H1 (cell line): ENCODE results near the gene NAA25. TPM values are rescaled to one million over a fixed set of nuclear protein-coding genes. Genes with fewer than 3 reads are reported as not detected.

ENCODE experiments used
- JUND ChIP-seq: IDR thresholded peaks from 2 replicates; pipeline ENCODE4 v1.6.1; 2011; ENCODE audit warnings: mild to moderate bottlenecking, improper control_type of control experiment, low read length
- POLR2AphosphoS5 ChIP-seq: IDR thresholded peaks from 2 replicates; pipeline ENCODE4 v1.6.1; 2011; ENCODE audit warnings: low read depth, low read length
- ZNF274 ChIP-seq: IDR thresholded peaks from 2 replicates; pipeline ENCODE4 v1.7.0; 2012; ENCODE audit warnings: low read length, borderline replicate concordance; ENCODE audit errors: extremely low read depth
- polyA plus RNA-seq, 7 experiments: library from polyadenylated mRNA; depleted of rRNA in 3 of 7; stranded (reverse) in 5 of 7; unstranded in 2 of 7; fragments of >200 nt in 5 of 7; fragments of 200-250 nt in 2 of 7; gene quantifications; 1 replicate in 5 of 7; 2 replicates in 1 of 7; 4 replicates in 1 of 7; pipeline versions ENCODE4 v1.2.1 to v1.2.3, GENCODE V29; 2011 to 2013; ENCODE audit warnings: missing spikeins in 2 of 7, mixed read lengths in 2 of 7
- total RNA-seq: library from RNA; stranded (reverse); fragmentation: NEBNext Ultra II Directional; extraction: Animal tissue kit (Norgen Biotek cat#: 25700); gene quantifications from 2 replicates; pipeline ENCODE4 v1.2.1, GENCODE V29; 2021
- TF ChIP-seq, protein P1 (sequence below): fragments of 300-600 bp; sonication (generic); IDR thresholded peaks from 2 replicates; pipeline ENCODE4 v1.7.1; 2012; ENCODE audit warnings: low read length, moderate library complexity, mild to moderate bottlenecking, inconsistent platforms; ENCODE audit not compliant: insufficient replicate concordance

NAA25 gene
- total and polyA plus RNA-seq, 2 of the 8 experiments (the other 6 are each of a cell fraction or from before 2014, with no cell fraction given) = 10.8 to 60.3 TPM

DNA sequence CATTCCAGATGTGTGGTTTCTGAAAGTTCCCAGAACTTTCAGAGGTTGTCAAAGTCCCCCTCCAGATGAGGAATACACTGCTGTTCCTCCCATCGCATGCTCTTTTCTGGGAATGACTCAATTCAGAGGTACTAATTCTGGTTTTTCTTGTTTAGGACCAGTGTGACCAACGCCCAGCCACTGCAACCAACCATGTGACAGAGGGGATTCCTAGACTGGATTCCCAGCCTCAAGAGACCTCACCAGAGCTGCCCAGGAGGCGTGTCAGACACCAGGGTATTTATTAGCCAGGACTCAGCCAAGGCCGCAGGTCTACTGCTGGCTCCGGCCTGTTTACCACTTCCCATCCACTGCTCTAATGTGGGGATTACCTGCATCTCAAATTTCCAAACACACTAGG lies 41.0 kb upstream of the NAA25 start (continued):
- TF ChIP-seq, protein P1, sequence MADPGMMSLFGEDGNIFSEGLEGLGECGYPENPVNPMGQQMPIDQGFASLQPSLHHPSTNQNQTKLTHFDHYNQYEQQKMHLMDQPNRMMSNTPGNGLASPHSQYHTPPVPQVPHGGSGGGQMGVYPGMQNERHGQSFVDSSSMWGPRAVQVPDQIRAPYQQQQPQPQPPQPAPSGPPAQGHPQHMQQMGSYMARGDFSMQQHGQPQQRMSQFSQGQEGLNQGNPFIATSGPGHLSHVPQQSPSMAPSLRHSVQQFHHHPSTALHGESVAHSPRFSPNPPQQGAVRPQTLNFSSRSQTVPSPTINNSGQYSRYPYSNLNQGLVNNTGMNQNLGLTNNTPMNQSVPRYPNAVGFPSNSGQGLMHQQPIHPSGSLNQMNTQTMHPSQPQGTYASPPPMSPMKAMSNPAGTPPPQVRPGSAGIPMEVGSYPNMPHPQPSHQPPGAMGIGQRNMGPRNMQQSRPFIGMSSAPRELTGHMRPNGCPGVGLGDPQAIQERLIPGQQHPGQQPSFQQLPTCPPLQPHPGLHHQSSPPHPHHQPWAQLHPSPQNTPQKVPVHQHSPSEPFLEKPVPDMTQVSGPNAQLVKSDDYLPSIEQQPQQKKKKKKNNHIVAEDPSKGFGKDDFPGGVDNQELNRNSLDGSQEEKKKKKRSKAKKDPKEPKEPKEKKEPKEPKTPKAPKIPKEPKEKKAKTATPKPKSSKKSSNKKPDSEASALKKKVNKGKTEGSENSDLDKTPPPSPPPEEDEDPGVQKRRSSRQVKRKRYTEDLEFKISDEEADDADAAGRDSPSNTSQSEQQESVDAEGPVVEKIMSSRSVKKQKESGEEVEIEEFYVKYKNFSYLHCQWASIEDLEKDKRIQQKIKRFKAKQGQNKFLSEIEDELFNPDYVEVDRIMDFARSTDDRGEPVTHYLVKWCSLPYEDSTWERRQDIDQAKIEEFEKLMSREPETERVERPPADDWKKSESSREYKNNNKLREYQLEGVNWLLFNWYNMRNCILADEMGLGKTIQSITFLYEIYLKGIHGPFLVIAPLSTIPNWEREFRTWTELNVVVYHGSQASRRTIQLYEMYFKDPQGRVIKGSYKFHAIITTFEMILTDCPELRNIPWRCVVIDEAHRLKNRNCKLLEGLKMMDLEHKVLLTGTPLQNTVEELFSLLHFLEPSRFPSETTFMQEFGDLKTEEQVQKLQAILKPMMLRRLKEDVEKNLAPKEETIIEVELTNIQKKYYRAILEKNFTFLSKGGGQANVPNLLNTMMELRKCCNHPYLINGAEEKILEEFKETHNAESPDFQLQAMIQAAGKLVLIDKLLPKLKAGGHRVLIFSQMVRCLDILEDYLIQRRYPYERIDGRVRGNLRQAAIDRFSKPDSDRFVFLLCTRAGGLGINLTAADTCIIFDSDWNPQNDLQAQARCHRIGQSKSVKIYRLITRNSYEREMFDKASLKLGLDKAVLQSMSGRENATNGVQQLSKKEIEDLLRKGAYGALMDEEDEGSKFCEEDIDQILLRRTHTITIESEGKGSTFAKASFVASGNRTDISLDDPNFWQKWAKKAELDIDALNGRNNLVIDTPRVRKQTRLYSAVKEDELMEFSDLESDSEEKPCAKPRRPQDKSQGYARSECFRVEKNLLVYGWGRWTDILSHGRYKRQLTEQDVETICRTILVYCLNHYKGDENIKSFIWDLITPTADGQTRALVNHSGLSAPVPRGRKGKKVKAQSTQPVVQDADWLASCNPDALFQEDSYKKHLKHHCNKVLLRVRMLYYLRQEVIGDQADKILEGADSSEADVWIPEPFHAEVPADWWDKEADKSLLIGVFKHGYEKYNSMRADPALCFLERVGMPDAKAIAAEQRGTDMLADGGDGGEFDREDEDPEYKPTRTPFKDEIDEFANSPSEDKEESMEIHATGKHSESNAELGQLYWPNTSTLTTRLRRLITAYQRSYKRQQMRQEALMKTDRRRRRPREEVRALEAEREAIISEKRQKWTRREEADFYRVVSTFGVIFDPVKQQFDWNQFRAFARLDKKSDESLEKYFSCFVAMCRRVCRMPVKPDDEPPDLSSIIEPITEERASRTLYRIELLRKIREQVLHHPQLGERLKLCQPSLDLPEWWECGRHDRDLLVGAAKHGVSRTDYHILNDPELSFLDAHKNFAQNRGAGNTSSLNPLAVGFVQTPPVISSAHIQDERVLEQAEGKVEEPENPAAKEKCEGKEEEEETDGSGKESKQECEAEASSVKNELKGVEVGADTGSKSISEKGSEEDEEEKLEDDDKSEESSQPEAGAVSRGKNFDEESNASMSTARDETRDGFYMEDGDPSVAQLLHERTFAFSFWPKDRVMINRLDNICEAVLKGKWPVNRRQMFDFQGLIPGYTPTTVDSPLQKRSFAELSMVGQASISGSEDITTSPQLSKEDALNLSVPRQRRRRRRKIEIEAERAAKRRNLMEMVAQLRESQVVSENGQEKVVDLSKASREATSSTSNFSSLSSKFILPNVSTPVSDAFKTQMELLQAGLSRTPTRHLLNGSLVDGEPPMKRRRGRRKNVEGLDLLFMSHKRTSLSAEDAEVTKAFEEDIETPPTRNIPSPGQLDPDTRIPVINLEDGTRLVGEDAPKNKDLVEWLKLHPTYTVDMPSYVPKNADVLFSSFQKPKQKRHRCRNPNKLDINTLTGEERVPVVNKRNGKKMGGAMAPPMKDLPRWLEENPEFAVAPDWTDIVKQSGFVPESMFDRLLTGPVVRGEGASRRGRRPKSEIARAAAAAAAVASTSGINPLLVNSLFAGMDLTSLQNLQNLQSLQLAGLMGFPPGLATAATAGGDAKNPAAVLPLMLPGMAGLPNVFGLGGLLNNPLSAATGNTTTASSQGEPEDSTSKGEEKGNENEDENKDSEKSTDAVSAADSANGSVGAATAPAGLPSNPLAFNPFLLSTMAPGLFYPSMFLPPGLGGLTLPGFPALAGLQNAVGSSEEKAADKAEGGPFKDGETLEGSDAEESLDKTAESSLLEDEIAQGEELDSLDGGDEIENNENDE = no peak
- TF ChIP-seq POLR2AphosphoS5 = no peak
- TF ChIP-seq JUND = no peak
- no peak for TF ChIP-seq ZNF274
- TF ChIP-seq, all 59 proteins: peak for 0
